ENCODE data around the gene NDUFB10. TPM values are rescaled to one million over a fixed set of nuclear protein-coding genes. Genes with fewer than 3 reads are reported as not detected.

The NDUFB10 gene
- total RNA-seq, 1 experiment from 2014 or later = 202 TPM

GRCh38 chr16:1941162-1942046 is 17.9 kb upstream of the NDUFB10 start:
- no peaks in the 10 kb centered on the region for H3K27me3 Mint-ChIP-seq (ENCODE audit: insufficient read depth, unreplicated experiment)
- no peak for TF ChIP-seq CTCF (IDR thresholded peaks at IDR 0.05; ENCODE audit: unreplicated experiment)
- H3K9me3 Mint-ChIP-seq (ENCODE audit: unreplicated experiment) = no peaks in the 10 kb centered on the region
- peaks cover 5% of the 10 kb centered on the region for H3K4me1 Mint-ChIP-seq (ENCODE audit: insufficient read depth, unreplicated experiment)
- H3K36me3 Mint-ChIP-seq (ENCODE audit: insufficient read depth, unreplicated experiment) = peaks cover 22% of the 10 kb centered on the region
- intact Hi-C loops (cut with micrococcal nuclease) = no loop called here
- POLR2A ChIA-PET = interaction anchor here (1.4 to 2.8 kb wide), 4 partner anchors 17 to 23 kb away, joined by 3 to 33 read pairs (median 8); partner anchors contain the start of genes NDUFB10 and RPS2
- no peak overlapping the region for H3K27ac Mint-ChIP-seq (ENCODE audit: low read depth, unreplicated experiment)
- no peak for DNase-seq (ENCODE audit: unreplicated experiment)
- CTCF ChIA-PET = interaction anchor here (0.5 to 1.8 kb wide), 5 partner anchors 10 to 181 kb away, joined by 3 to 8 read pairs (median 3); no protein-coding TSS in a partner anchor
- H3K4me3 Mint-ChIP-seq (ENCODE audit: unreplicated experiment) = peak overlapping the region; percentile 87
- BruUV-seq (replicated peaks) = no TSS peak

- Mint-ChIP-seq H3K36me3 (ENCODE audit: insufficient read depth, unreplicated experiment) (peaks cover 18% of the 10 kb centered on the region), H3K9me3 (ENCODE audit: unreplicated experiment) (no peaks in the 10 kb centered on the region), H3K27me3 (ENCODE audit: insufficient read depth, unreplicated experiment) (no peaks in the 10 kb centered on the region), H3K4me3 (ENCODE audit: unreplicated experiment) (peak overlapping the region; percentile 87), H3K27ac (ENCODE audit: low read depth, unreplicated experiment) (peak overlapping the region; percentile 42), H3K4me1 (ENCODE audit: insufficient read depth, unreplicated experiment) (peaks cover 5% of the 10 kb centered on the region)
- ChIA-PET POLR2A (interaction anchor here (0.8 to 2.8 kb wide), 6 partner anchors 10 to 213 kb away, joined by 3 to 33 read pairs (median 10); partner anchors contain the start of genes NDUFB10, RPS2 and TRAF7), CTCF (interaction anchor here (0.5 to 1.8 kb wide), 6 partner anchors 9 to 198 kb away, joined by 3 to 8 read pairs (median 4); no protein-coding TSS in a partner anchor)
- intact Hi-C loops (cut with micrococcal nuclease) = no loop called here
- DNase-seq (ENCODE audit: unreplicated experiment) = peak; percentile 66
- BruUV-seq (replicated peaks) = no TSS peak
- no peak for TF ChIP-seq CTCF (IDR thresholded peaks at IDR 0.05; ENCODE audit: unreplicated experiment)
These were observed 17.1 kb upstream of the NDUFB10 start for GRCh38 chr16:1942047-1942809.

- Mint-ChIP-seq H3K27me3 (ENCODE audit: insufficient read depth, unreplicated experiment) (no peaks in the 10 kb centered on the region), H3K9me3 (ENCODE audit: unreplicated experiment) (no peaks in the 10 kb centered on the region), H3K27ac (ENCODE audit: low read depth, unreplicated experiment) (peak within 1 kb of the TSS; percentile 42), H3K4me1 (ENCODE audit: insufficient read depth, unreplicated experiment) (peaks cover 5% of the 10 kb centered on the region), H3K4me3 (ENCODE audit: unreplicated experiment) (peak within 1 kb of the TSS; percentile 87), H3K36me3 (ENCODE audit: insufficient read depth, unreplicated experiment) (peaks cover 11% of the 10 kb centered on the region)
- no peak for TF ChIP-seq CTCF (IDR thresholded peaks at IDR 0.05; ENCODE audit: unreplicated experiment)
- CTCF ChIA-PET = interaction anchor here (0.6 to 1.4 kb wide), 3 partner anchors 9 to 197 kb away, joined by 3 to 4 read pairs (median 3); no protein-coding TSS in a partner anchor
- no TSS peak for BruUV-seq (replicated peaks)
- peak; percentile 99 for DNase-seq (ENCODE audit: unreplicated experiment)
- intact Hi-C loops (cut with micrococcal nuclease) = no loop called here
- POLR2A ChIA-PET = interaction anchor here (0.6 to 2.8 kb wide), 13 partner anchors 9 to 212 kb away, joined by 3 to 33 read pairs (median 3); partner anchors contain the start of genes NDUFB10, NUBP2, RPS2 and SPSB3
These were observed 16.3 kb upstream of the NDUFB10 start, which contains the start of gene MSRB1 for GRCh38 chr16:1942810-1943726. Gene MSRB1 (minus strand): TSS chr16:1943199. CDS start chr16:1943156, 43 bp downstream.

All from MCF 10A (cell line).